Diencephalon (tissue), 1 donor: ENCODE data around the gene TBC1D17. TPM values are rescaled to one million over a fixed set of nuclear protein-coding genes. Genes with fewer than 3 reads are reported as not detected.

Experiments used
- small RNA-seq: library from RNA; depleted of rRNA; stranded (forward); fragments of <200 nt; gene quantifications from one replicate; pipeline ENCODE3, GENCODE V24; 2014
- total RNA-seq: library from RNA; depleted of rRNA; stranded (reverse); fragments of >200 nt; gene quantifications from one replicate; pipeline ENCODE4 v1.2.3, GENCODE V29; 2014

Gene TBC1D17
- 9.7 TPM for total RNA-seq

GRCh38 chr19:49877020-49877878, at the start of gene TBC1D17, which contains the start of gene AKT1S1:
Gene TBC1D17, plus strand, starts transcription at chr19:49877702. Its CDS starts 22 bp downstream, at chr19:49877724.
Gene AKT1S1, minus strand, starts transcription at chr19:49877355. Its CDS starts 4,060 bp downstream, at chr19:49873295.

GRCh38 chr19:49850487-49851342, 26.8 kb upstream of the TBC1D17 start, which contains the start of gene PTOV1:
Gene PTOV1, plus strand, starts transcription at chr19:49851159.

GRCh38 chr19:49866933-49867782, 10.3 kb upstream of the TBC1D17 start, which contains the start of gene PNKP:
Gene PNKP, minus strand, starts transcription at chr19:49867576. Its CDS starts 372 bp downstream, at chr19:49867204.

GRCh38 chr19:49896863-49897621, 19.5 kb downstream of the TBC1D17 start, which contains the start of gene IL4I1:
Gene IL4I1, minus strand, starts transcription at chr19:49896887. Its CDS starts 727 bp downstream, at chr19:49896160.

GRCh38 chr19:49929121-49929610, 51.7 kb downstream of the TBC1D17 start, which contains the start of the genes ATF5 and NUP62:
Gene ATF5, plus strand, starts transcription at chr19:49929205. Its CDS starts 1,646 bp downstream, at chr19:49930851.
Gene NUP62, minus strand, starts transcription at chr19:49929504. Its CDS starts 19,697 bp downstream, at chr19:49909807.

Small RNA genes within 50 kb of the gene (small RNA-seq; reads per million reads assigned to genes)
- not detected for gene MIR4749

Other genes starting within 250 kb of the TBC1D17 start
- gene RRAS, start 237.6 kb upstream of the TBC1D17 start, total RNA-seq = 1.4 TPM
- gene SCAF1, start 235.5 kb upstream of the TBC1D17 start, total RNA-seq = 14.1 TPM
- gene IRF3, start 211.8 kb upstream of the TBC1D17 start, total RNA-seq = 19.1 TPM
- 0.69 TPM for gene BCL2L12, start 211.8 kb upstream of the TBC1D17 start, total RNA-seq
- gene PRMT1, start 200.4 kb upstream of the TBC1D17 start, total RNA-seq = 211 TPM
- 1.4 TPM for gene ADM5, start 188.1 kb upstream of the TBC1D17 start, total RNA-seq
- gene CPT1C, start 186.6 kb upstream of the TBC1D17 start, total RNA-seq = 54.4 TPM
- gene TSKS, start 114.4 kb upstream of the TBC1D17 start, total RNA-seq = not detected
- gene AP2A1, start 110.7 kb upstream of the TBC1D17 start, total RNA-seq = 83.5 TPM
- 15.2 TPM for gene FUZ, start 64.4 kb upstream of the TBC1D17 start, total RNA-seq
- gene MED25, start 59.4 kb upstream of the TBC1D17 start, total RNA-seq = 19.1 TPM
- 113 TPM for gene PTOV1, start 26.5 kb upstream of the TBC1D17 start, total RNA-seq
- 26.3 TPM for gene PNKP, start 10.1 kb upstream of the TBC1D17 start, total RNA-seq
- 5.1 TPM for gene AKT1S1, start 347 bp upstream of the TBC1D17 start, total RNA-seq
- 0.23 TPM for gene IL4I1, start 19.2 kb downstream of the TBC1D17 start, total RNA-seq
- 7.6 TPM for gene ATF5, start 51.5 kb downstream of the TBC1D17 start, total RNA-seq
- 18.2 TPM for gene NUP62, start 51.8 kb downstream of the TBC1D17 start, total RNA-seq
- gene SIGLEC11, start 83.5 kb downstream of the TBC1D17 start, total RNA-seq = 0.23 TPM
- 27.5 TPM for gene VRK3, start 147.7 kb downstream of the TBC1D17 start, total RNA-seq
- 10.4 TPM for gene ZNF473, start 148.3 kb downstream of the TBC1D17 start, total RNA-seq